Activated CD8-positive, alpha-beta memory T cell treated with anti-CD3 and anti-CD28 coated beads, Interleukin-2, amount 10 ng/mL, durations not matched to agents 7 days and 5 days (primary cell): ENCODE measurements around the gene USP8. TPM values are rescaled to one million over a fixed set of nuclear protein-coding genes. Genes with fewer than 3 reads are reported as not detected.

ENCODE experiments used
- ATAC-seq: fragments of 150-1000 bp; cut with Tn5 transposase; one replicate; pipeline ENCODE4 v1.10.0; 2021; ENCODE audit warnings: moderate library complexity
- CTCF ChIA-PET: fragments of 350-600 bp; sonication (Branson Sonifier 250); formaldehyde crosslinking; loops from one replicate; lab custom pipeline; 2021; ENCODE audit warnings: antibody characterized with exemption; lab: Charles Lee
- DNase-seq: peaks from one replicate; pipeline ENCODE4 v3.0.0-alpha.2; 2020
- H3K27ac Mint-ChIP-seq: one replicate; pipeline ENCODE4 v1.8.0; 2021; ENCODE audit warnings: mild to moderate bottlenecking, mixed read lengths
- H3K27me3 Mint-ChIP-seq: one replicate; pipeline ENCODE4 v1.8.0; 2021; ENCODE audit warnings: mixed read lengths
- H3K36me3 Mint-ChIP-seq: one replicate; pipeline ENCODE4 v1.8.0; 2021; ENCODE audit warnings: mild to moderate bottlenecking, mixed read lengths
- H3K4me1 Mint-ChIP-seq: one replicate; pipeline ENCODE4 v1.8.0; 2021; ENCODE audit warnings: mixed read lengths
- H3K4me3 Mint-ChIP-seq: one replicate; pipeline ENCODE4 v1.8.0; 2021; ENCODE audit warnings: mild to moderate bottlenecking, moderate library complexity, mixed read lengths
- H3K9me3 Mint-ChIP-seq: one replicate; pipeline ENCODE4 v1.8.0; 2022; ENCODE audit warnings: low read depth, mixed read lengths
- total RNA-seq, 2 experiments: library from RNA; stranded (reverse); gene quantifications; one replicate each; pipeline ENCODE4 v1.2.3, GENCODE V29; 2021

USP8 gene
- total RNA-seq, 2 experiments from 2014 or later = 54.1 to 58.2 TPM

GRCh38 chr15:50563756-50564155 is 139.6 kb downstream of the USP8 start:
- CTCF ChIA-PET = no interaction called here
- Mint-ChIP-seq H3K4me1 (peaks cover 27% of the 10 kb centered on the region), H3K27ac (peak overlapping the region; percentile 78), H3K4me3 (no peak overlapping the region), H3K27me3 (no peaks in the 10 kb centered on the region), H3K36me3 (peaks cover 54% of the 10 kb centered on the region), H3K9me3 (no peaks in the 10 kb centered on the region)
- DNase-seq = no peak
- no peak for ATAC-seq

Other genes with a start within 250 kb of the USP8 start
- gene SLC27A2, start 242.2 kb upstream of the USP8 start, total RNA-seq = 10 to 100 TPM; 36.4 to 54.0 TPM
- under 1 TPM in 1 of 2 experiments, not detected in 1; 0.40 TPM for gene HDC, start 158.7 kb upstream of the USP8 start, total RNA-seq
- 10 to 100 TPM; 31.1 to 46.8 TPM for gene GABPB1, start 69.2 kb upstream of the USP8 start, total RNA-seq
- not detected for gene USP50, start 122.3 kb downstream of the USP8 start, total RNA-seq